Adrenal gland (tissue), 12 donors: ENCODE measurements around the gene PES1. TPM values are rescaled to one million over a fixed set of nuclear protein-coding genes. Genes with fewer than 3 reads are reported as not detected.

ENCODE experiments used
- DNase-seq, 7 donors: peaks; one replicate each; pipeline ENCODE4 v3.0.0-alpha.2; 2019 to 2020
- H3K27ac ChIP-seq, 5 donors: fragments of 200-600 bp; sonication (generic) in 4 of 5; 1 replicate in 3 of 5; 2 replicates in 2 of 5; pipeline versions ENCODE4 v1.5.1 to v1.8.0; 2016 to 2020; ENCODE audit warnings: mild to moderate bottlenecking in 1 of 5
- H3K27me3 ChIP-seq: fragments of 200-600 bp; 2 replicates; pipeline ENCODE4 v1.8.0; 2021
- H3K36me3 ChIP-seq, 2 donors: fragments of 200-600 bp; replicated peaks in 1 of 2; 1 replicate in 1 of 2; 2 replicates in 1 of 2; pipeline versions ENCODE4 v1.5.1 to v1.8.0; 2018 to 2022
- H3K4me1 ChIP-seq, 2 donors: fragments of 200-600 bp; replicated peaks in 1 of 2; 1 replicate in 1 of 2; 2 replicates in 1 of 2; pipeline versions ENCODE4 v1.5.1 to v1.8.0; 2018 to 2021
- H3K4me3 ChIP-seq, 4 donors: fragments of 200-600 bp; sonication (generic) in 3 of 4; one replicate each; pipeline ENCODE4 v1.5.1; 2016 to 2018
- H3K9me3 ChIP-seq, 3 donors: fragments of 200-600 bp; sonication (generic) in 1 of 3; replicated peaks in 1 of 3; 1 replicate in 2 of 3; 2 replicates in 1 of 3; pipeline versions ENCODE4 v1.5.1 to v1.8.0; 2016 to 2021
- CTCF ChIP-seq, 6 experiments: fragments of 450-650 bp in 4 of 6; fragments of 200-600 bp in 2 of 6; sonication (generic) in 1 of 6; IDR thresholded peaks; 1 replicate in 5 of 6; 2 replicates in 1 of 6; pipeline versions ENCODE4 v1.5.1 to v1.8.0; 2016 to 2021; ENCODE audit warnings: antibody characterized with exemption in 6 of 6, mild to moderate bottlenecking in 2 of 6, moderate library complexity in 1 of 6
- POLR2A ChIP-seq, 2 donors: fragments of 450-650 bp; IDR thresholded peaks; one replicate each; pipeline ENCODE4 v1.6.1; 2017; ENCODE audit warnings: antibody characterized with exemption in 2 of 2, mild to moderate bottlenecking in 2 of 2, moderate library complexity in 1 of 2
- WGBS, 4 donors: extraction: QIAGEN DNeasy Blood & Tissue Kit in 2 of 4; methylation state at CpG; one replicate each; pipeline versions ENCODE4 v1.1.5 to v1.1.7; 2013 to 2017; 5-methylcytosine and 5-hydroxymethylcytosine counted together
- intact Hi-C, 2 donors: fragments of 100-400 bp; cut with DNase I; formaldehyde crosslinking; loops; one replicate each; pipeline versions ENCODE4 v1.14.1 to v1.15.0; 2022 to 2023
- polyA plus RNA-seq, 3 donors: library from polyadenylated mRNA; stranded (reverse); fragments of 200-250 nt in 2 of 3; fragments of 350-450 nt in 1 of 3; fragmentation: Illumina TruSeq in 1 of 3; extraction: RNeasy Lipid Tissue Mini Kit (QIAGEN cat#74804) in 1 of 3; gene quantifications; one replicate each; pipeline ENCODE4 v1.2.3, GENCODE V29; 2013 to 2014
- total RNA-seq, 9 donors: library from RNA; depleted of rRNA in 4 of 9; stranded (reverse); fragments of >200 nt in 4 of 9; fragments of 120-200 nt in 1 of 9; fragmentation: NEBNext Ultra II Directional in 1 of 9; extraction: Animal tissue kit (Norgen Biotek cat#: 25700) in 1 of 9; gene quantifications; one replicate each; pipeline versions ENCODE4 v1.1.0 to v1.2.4, GENCODE V29; 2013 to 2023
- donor health status: healthy with polysubstance abuse.
- donor health status: Bipolar disorder and iron deficiency.
- donor health status: DM: yes; HTN: yes; CAD: no.
- donor health status: DM: no; HTN: no; CAD: no.
- donor health status: DM: no; HTN: no; CAD: no.
- donor health status: DM: yes; HTN: yes; CAD: no.

PES1 gene
- total and polyA plus RNA-seq, 12 donors, result 46.0 to 117 (median 66.0) TPM

DNA sequence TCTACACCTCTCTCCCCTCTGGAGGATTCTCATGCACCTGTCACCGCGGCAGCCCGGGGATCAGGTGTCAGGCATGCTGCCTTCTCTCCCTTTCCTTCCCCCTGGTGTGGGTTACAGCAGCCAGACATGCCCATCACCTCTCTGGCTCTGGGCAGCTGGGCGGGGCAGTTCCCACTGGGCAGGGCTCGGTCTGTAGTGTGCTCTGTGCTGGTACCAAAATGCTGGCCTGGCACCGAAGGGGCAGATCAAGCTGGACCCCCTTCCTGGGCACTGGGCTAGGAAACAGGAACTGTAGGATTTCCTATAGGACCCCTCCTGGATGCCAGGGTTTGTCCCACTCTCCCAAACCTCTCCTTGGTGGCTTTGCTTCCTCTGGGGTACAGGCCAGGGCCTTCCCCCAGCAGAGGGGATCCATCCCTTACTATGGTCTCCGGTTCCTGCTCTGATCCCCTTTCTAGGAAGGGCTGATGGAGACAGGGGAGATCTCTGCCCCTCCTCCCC, 18.1 kb downstream of the PES1 start:
- no peak overlapping the region for H3K4me3 ChIP-seq
- no peaks in the 10 kb centered on the region for H3K27me3 ChIP-seq
- 45 to 60% (median 49%) methylated on average over 3 to 7 of the region's 7 CpGs for WGBS, 4 donors
- H3K9me3 ChIP-seq, result no peaks in the 10 kb centered on the region
- intact Hi-C loops, result no loop called here
- peaks cover 0 to 29% of the 10 kb centered on the region in 2 donors for H3K36me3 ChIP-seq
- H3K27ac ChIP-seq, result no peak overlapping the region
- peaks cover 0 to 4% of the 10 kb centered on the region in 2 donors for H3K4me1 ChIP-seq
- DNase-seq, result no peak
- TF ChIP-seq POLR2A (IDR thresholded peaks at IDR 0.05) (no peak), CTCF (IDR thresholded peaks at IDR 0.05) (no peak)

DNA sequence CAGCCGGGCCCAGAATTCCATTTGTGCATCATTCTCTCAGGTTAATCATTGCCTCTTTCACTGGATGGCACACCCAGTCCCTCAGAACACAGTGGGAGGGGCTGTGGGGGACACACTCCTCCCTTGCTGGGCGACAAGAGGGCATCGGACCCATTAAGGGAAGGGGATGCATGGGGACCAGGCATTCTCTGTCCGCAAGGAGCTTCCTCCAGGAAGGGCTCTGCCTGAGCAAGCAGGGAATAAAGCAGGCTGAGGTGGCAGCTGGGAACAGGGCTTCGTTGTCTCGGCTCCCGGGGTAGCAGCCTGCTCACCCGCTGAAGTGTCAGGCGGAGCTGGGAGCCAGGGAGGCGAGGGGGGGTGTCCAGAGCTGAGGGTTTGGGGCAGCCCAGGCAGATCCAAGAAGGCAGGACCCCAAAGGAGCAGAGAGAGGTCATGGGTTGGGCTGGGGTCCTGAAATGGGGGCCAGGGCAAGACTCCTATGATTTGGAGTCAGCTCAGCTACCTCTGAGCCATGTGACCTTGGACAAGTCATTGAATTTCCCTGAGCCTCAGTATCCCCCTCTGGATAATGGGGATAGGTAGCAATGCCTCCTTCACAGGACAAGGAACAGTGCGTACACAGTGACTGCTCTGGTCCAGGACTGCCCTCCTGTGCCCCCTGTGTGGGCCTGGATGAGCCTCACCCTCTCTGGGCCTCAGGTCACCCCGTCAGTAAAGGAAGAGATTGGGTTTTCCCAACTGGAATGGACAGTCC, 18.7 kb downstream of the PES1 start:
- no peak overlapping the region for H3K27ac ChIP-seq
- H3K4me3 ChIP-seq, result no peak overlapping the region

DNA sequence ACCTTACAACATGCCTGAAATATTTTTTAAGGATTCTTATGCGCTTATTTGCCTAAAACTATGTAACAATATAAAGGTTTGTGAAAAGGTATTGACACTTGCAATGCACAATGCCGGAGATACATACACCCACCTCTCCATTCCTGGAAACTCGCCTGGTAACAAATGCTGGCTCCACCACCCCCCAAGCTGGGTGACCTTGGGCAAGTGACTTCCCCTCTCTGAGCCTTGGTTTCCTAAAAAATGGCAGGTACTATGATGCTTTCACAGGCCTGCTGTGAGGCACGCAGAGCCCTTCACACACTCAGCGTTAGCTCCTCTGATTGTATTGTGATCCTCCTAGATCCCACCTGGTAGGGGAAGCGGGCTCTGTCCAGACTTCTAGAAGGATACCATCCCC, 19.5 kb downstream of the PES1 start:
- intact Hi-C loops, result no loop called here
- 76 to 87% (median 79%) methylated on average over 6 of the region's 6 CpGs for WGBS, 4 donors
- peaks cover 0 to 4% of the 10 kb centered on the region in 2 donors for H3K4me1 ChIP-seq
- no peak overlapping the region for H3K4me3 ChIP-seq
- H3K9me3 ChIP-seq, result no peaks in the 10 kb centered on the region
- DNase-seq, result no peak
- peaks cover 0 to 15% of the 10 kb centered on the region in 2 donors for H3K36me3 ChIP-seq
- TF ChIP-seq CTCF (IDR thresholded peaks at IDR 0.05) (no peak), POLR2A (IDR thresholded peaks at IDR 0.05) (no peak)
- no peak overlapping the region for H3K27ac ChIP-seq
- H3K27me3 ChIP-seq, result no peaks in the 10 kb centered on the region

More for the DNA sequence above, 18.7 kb downstream of the PES1 start:
- H3K4me1 ChIP-seq, result peaks cover 0 to 4% of the 10 kb centered on the region in 2 donors
- H3K27me3 ChIP-seq, result no peaks in the 10 kb centered on the region
- intact Hi-C loops, result no loop called here
- WGBS, 4 donors, result 37 to 53% (median 39%) methylated on average over 9 to 12 of the region's 12 CpGs
- no peak for DNase-seq
- H3K36me3 ChIP-seq, result peaks cover 0 to 23% of the 10 kb centered on the region in 2 donors
- no peak for TF ChIP-seq POLR2A (IDR thresholded peaks at IDR 0.05)
- no peak for TF ChIP-seq CTCF (IDR thresholded peaks at IDR 0.05)
- H3K9me3 ChIP-seq, result no peaks in the 10 kb centered on the region

DNA sequence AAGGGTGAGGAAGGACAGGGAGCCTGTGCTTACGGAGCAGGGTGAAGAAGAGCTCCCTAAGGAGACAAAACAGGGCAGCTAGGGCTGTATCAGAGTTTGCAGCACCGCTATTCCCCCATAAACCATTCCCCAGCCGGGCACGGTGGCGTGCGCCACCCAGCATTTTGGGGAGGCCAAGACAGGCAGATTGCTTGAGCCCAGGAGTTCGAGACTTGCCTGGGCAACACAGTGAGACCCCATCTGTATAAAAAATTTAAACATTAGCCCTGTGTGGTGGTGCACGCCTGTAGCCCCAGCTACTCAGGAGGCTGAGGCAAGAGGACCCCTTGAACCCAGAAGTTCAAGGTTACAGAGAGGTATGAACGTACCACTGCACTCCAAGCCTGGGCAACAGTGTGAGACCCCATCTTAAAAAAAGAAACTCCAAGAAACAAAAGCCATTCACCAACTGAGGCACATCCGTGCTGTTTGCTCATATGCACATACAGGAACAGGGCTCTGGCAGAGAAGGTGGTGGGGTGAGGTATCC, 22.0 kb downstream of the PES1 start:
- WGBS, 4 donors, result 86 to 91% (median 87%) methylated on average over 9 to 10 of the region's 10 CpGs
- no peaks in the 10 kb centered on the region for H3K27me3 ChIP-seq
- intact Hi-C loops, result no loop called here
- DNase-seq, result no peak
- no peak overlapping the region for H3K4me3 ChIP-seq
- H3K4me1 ChIP-seq, result peaks cover 0 to under 1% of the 10 kb centered on the region in 2 donors
- H3K9me3 ChIP-seq, result no peaks in the 10 kb centered on the region
- TF ChIP-seq POLR2A (IDR thresholded peaks at IDR 0.05) (no peak), CTCF (IDR thresholded peaks at IDR 0.05) (no peak)
- H3K36me3 ChIP-seq, result no peaks in the 10 kb centered on the region
- H3K27ac ChIP-seq, result no peak overlapping the region
